Osteocyte (in vitro differentiated cells): Measurements from ENCODE around the gene AHNAK2. TPM values are rescaled to one million over a fixed set of nuclear protein-coding genes. Genes with fewer than 3 reads are reported as not detected.

ENCODE experiments used
- DNase-seq: peaks from one replicate; pipeline ENCODE4 v3.0.0; 2021; ENCODE audit warnings: mixed read lengths; ENCODE audit not compliant: unreplicated experiment; ENCODE audit errors: extremely low spot score
- H3K27ac Mint-ChIP-seq: one replicate; pipeline ENCODE4 v1.8.0; 2021; ENCODE audit warnings: mild to moderate bottlenecking, mixed read lengths; ENCODE audit not compliant: unreplicated experiment
- H3K27me3 Mint-ChIP-seq: one replicate; pipeline ENCODE4 v1.8.0; 2021; ENCODE audit warnings: mixed read lengths; ENCODE audit not compliant: unreplicated experiment
- H3K36me3 Mint-ChIP-seq: one replicate; pipeline ENCODE4 v1.8.0; 2021; ENCODE audit warnings: mixed read lengths; ENCODE audit not compliant: unreplicated experiment
- H3K4me1 Mint-ChIP-seq: one replicate; pipeline ENCODE4 v1.8.0; 2021; ENCODE audit warnings: mixed read lengths; ENCODE audit not compliant: unreplicated experiment
- H3K4me3 Mint-ChIP-seq: one replicate; pipeline ENCODE4 v1.8.0; 2021; ENCODE audit warnings: mild to moderate bottlenecking, moderate library complexity, mixed read lengths; ENCODE audit not compliant: unreplicated experiment
- H3K9me3 Mint-ChIP-seq: one replicate; pipeline ENCODE4 v1.8.0; 2021; ENCODE audit warnings: mixed read lengths; ENCODE audit not compliant: unreplicated experiment
- CTCF ChIP-seq: fragments of 200-600 bp; sonication (generic); IDR thresholded peaks from 2 replicates; pipeline ENCODE4 v1.5.0; 2021; ENCODE audit warnings: antibody characterized with exemption, mild to moderate bottlenecking, moderate library complexity
- total RNA-seq: library from RNA; stranded (reverse); gene quantifications from 2 replicates; pipeline ENCODE4 v1.2.1, GENCODE V29; 2021

Gene AHNAK2
- total RNA-seq, 1 donor from 2014 or later = 145 TPM

- Mint-ChIP-seq H3K27ac (no peak overlapping the region), H3K4me1 (peaks cover 5% of the 10 kb centered on the region), H3K27me3 (no peaks in the 10 kb centered on the region), H3K9me3 (no peaks in the 10 kb centered on the region), H3K36me3 (no peaks in the 10 kb centered on the region), H3K4me3 (no peak overlapping the region)
- TF ChIP-seq CTCF = no peak
- DNase-seq = no peak
These were observed 49.6 kb downstream of the AHNAK2 start for GRCh38 chr14:104928391-104929133.

- no peak for DNase-seq
- no peaks in the 10 kb centered on the region for H3K9me3 Mint-ChIP-seq
- TF ChIP-seq CTCF = no peak
- no peaks in the 10 kb centered on the region for H3K36me3 Mint-ChIP-seq
- no peak overlapping the region for H3K27ac Mint-ChIP-seq
- no peak overlapping the region for H3K4me3 Mint-ChIP-seq
- peaks cover 5% of the 10 kb centered on the region for H3K4me1 Mint-ChIP-seq
- H3K27me3 Mint-ChIP-seq = no peaks in the 10 kb centered on the region
These were observed 50.3 kb downstream of the AHNAK2 start for GRCh38 chr14:104927901-104928300.

GRCh38 chr14:104927432-104927816 is 50.8 kb downstream of the AHNAK2 start:
- no peak for TF ChIP-seq CTCF
- peaks cover 5% of the 10 kb centered on the region for H3K4me1 Mint-ChIP-seq
- no peak overlapping the region for H3K27ac Mint-ChIP-seq
- no peaks in the 10 kb centered on the region for H3K27me3 Mint-ChIP-seq
- H3K36me3 Mint-ChIP-seq = no peaks in the 10 kb centered on the region
- no peak for DNase-seq
- no peak overlapping the region for H3K4me3 Mint-ChIP-seq
- H3K9me3 Mint-ChIP-seq = no peaks in the 10 kb centered on the region

- Mint-ChIP-seq H3K4me1 (peaks cover 5% of the 10 kb centered on the region), H3K36me3 (no peaks in the 10 kb centered on the region), H3K27me3 (no peaks in the 10 kb centered on the region), H3K9me3 (no peaks in the 10 kb centered on the region), H3K4me3 (no peak overlapping the region), H3K27ac (no peak overlapping the region)
- DNase-seq = no peak
- TF ChIP-seq CTCF = no peak
These were observed 51.3 kb downstream of the AHNAK2 start for GRCh38 chr14:104926619-104927431.

- peaks cover 3% of the 10 kb centered on the region for H3K4me1 Mint-ChIP-seq
- H3K9me3 Mint-ChIP-seq = no peaks in the 10 kb centered on the region
- no peaks in the 10 kb centered on the region for H3K27me3 Mint-ChIP-seq
- no peak for TF ChIP-seq CTCF
- H3K36me3 Mint-ChIP-seq = no peaks in the 10 kb centered on the region
- H3K4me3 Mint-ChIP-seq = no peak overlapping the region
- no peak overlapping the region for H3K27ac Mint-ChIP-seq
- no peak for DNase-seq
These were observed 52.1 kb downstream of the AHNAK2 start for GRCh38 chr14:104925855-104926609.
